ENCODE data around the gene CYP27A1. TPM values are rescaled to one million over a fixed set of nuclear protein-coding genes. Genes with fewer than 3 reads are reported as not detected.

Gene CYP27A1
- total and polyA plus RNA-seq, 9 of the 15 experiments (the other 6 are each of a cell fraction or from before 2014, with no cell fraction given), result 0.20 TPM; not detected in 8

- TF ChIP-seq GTF2B (IDR thresholded peaks at IDR 0.05; ENCODE audit: extremely low read depth, insufficient read length), result no peak
- TF ChIP-seq ZNF316 (IDR thresholded peaks at IDR 0.05), result no peak
- no peak for TF ChIP-seq RFX7 (CRISPR knock-in tag; IDR thresholded peaks at IDR 0.05)
Observed at GRCh38 chr2:218814540-218815243, 32.7 kb downstream of the CYP27A1 start (continued).

DNA sequence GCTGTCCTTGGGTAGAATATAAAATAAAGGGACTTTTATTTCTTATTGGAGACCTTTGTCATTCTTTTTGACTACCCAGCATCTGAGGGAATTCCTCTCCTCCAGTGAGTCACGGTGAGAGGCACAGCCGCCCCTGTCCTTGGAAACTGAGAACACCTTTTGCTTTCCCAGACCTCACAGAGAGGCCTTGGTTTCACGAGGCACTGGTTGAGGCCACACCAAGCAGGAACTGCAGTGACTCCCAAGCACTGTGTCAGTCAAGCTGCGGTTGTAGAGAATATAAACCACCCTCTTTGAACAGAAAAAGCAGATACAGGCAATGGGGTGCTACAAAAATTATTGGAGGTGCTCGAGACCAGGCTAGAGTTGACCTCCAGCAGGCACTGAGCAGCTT lies 33.3 kb downstream of the CYP27A1 start:
- Histone ChIP-seq H3K36me3 (ENCODE audit: control insufficient read depth, insufficient read depth, low read length) (no peaks in the 10 kb centered on the region), H3K27me3 (ENCODE audit: control insufficient read depth in 2 of 2, insufficient read depth in 2 of 2, low read length in 2 of 2) (peaks cover 16 to 56% of the 10 kb centered on the region in 2 experiments; a peak in 4 of 5 replicates), H3K9me3 (replicated peaks; ENCODE audit: control insufficient read depth, insufficient read depth, low read depth, low read length) (no peaks in the 10 kb centered on the region), H3K27ac (ENCODE audit: extremely low read depth, low read depth, low read length) (no peak overlapping the region), H3K9ac (ENCODE audit: insufficient read depth in 1 of 2, low read depth in 2 of 2, low read length in 2 of 2) (no peak overlapping the region), H4K20me1 (replicated peaks; ENCODE audit: control insufficient read depth, insufficient read depth, low read length) (no peaks in the 10 kb centered on the region), H3K4me2 (ENCODE audit: insufficient read depth, low read length) (no peak overlapping the region), H3K4me3 (no peak overlapping the region), H3K4me1 (replicated peaks in 1 of 2; ENCODE audit: control insufficient read depth in 2 of 2, insufficient read depth in 2 of 2, low read length in 2 of 2) (no peaks in the 10 kb centered on the region), H3K79me2 (ENCODE audit: control insufficient read depth, insufficient read depth, low read length) (no peaks in the 10 kb centered on the region), H3K9me1 (ENCODE audit: control insufficient read depth, insufficient read depth, low read length) (no peaks in the 10 kb centered on the region), H2AFZ (ENCODE audit: low read depth, low read length) (no peak overlapping the region)
- FAIRE-seq, result no peak
- ChIA-PET POLR2A (no interaction called here), CTCF (ENCODE audit: low intra/inter-chr PET ratio) (no interaction called here)
- 0% methylated on average over 5 of the region's 5 CpGs for WGBS (ENCODE audit: insufficient coverage, low coverage, missing lambda C conversion rate)
- no peak for DNase-seq (ENCODE audit: extremely low read depth in 1 of 4, low spot score in 3 of 4)
- BruUV-seq (replicated peaks), result no TSS peak
- no peak for TF ChIP-seq SIN3B (IDR thresholded peaks at IDR 0.05; ENCODE audit: low read depth)
- no peak for TF ChIP-seq SMARCC2 (IDR thresholded peaks at IDR 0.05; ENCODE audit: low read depth)
- TF ChIP-seq ZBED1 (IDR thresholded peaks at IDR 0.05), result no peak
- TF ChIP-seq RBM22 (IDR thresholded peaks at IDR 0.05; ENCODE audit: low read depth, low read length, poor library complexity, severe bottlenecking), result no peak
- TF ChIP-seq ZNF311 (CRISPR knock-in tag; IDR thresholded peaks at IDR 0.05), result no peak
- TF ChIP-seq MTA1 (IDR thresholded peaks at IDR 0.05; ENCODE audit: borderline replicate concordance), result no peak
- TF ChIP-seq, protein P1, sequence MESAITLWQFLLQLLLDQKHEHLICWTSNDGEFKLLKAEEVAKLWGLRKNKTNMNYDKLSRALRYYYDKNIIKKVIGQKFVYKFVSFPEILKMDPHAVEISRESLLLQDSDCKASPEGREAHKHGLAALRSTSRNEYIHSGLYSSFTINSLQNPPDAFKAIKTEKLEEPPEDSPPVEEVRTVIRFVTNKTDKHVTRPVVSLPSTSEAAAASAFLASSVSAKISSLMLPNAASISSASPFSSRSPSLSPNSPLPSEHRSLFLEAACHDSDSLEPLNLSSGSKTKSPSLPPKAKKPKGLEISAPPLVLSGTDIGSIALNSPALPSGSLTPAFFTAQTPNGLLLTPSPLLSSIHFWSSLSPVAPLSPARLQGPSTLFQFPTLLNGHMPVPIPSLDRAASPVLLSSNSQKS (CRISPR knock-in tag; IDR thresholded peaks at IDR 0.05), result no peak
- TF ChIP-seq DACH1 (IDR thresholded peaks at IDR 0.05; ENCODE audit: partially characterized antibody), result no peak
- no peak for TF ChIP-seq OTX1 (CRISPR knock-in tag; IDR thresholded peaks at IDR 0.05)
- TF ChIP-seq, protein P2, sequence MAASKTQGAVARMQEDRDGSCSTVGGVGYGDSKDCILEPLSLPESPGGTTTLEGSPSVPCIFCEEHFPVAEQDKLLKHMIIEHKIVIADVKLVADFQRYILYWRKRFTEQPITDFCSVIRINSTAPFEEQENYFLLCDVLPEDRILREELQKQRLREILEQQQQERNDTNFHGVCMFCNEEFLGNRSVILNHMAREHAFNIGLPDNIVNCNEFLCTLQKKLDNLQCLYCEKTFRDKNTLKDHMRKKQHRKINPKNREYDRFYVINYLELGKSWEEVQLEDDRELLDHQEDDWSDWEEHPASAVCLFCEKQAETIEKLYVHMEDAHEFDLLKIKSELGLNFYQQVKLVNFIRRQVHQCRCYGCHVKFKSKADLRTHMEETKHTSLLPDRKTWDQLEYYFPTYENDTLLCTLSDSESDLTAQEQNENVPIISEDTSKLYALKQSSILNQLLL (CRISPR knock-in tag; IDR thresholded peaks at IDR 0.05; ENCODE audit: borderline replicate concordance), result no peak
- TF ChIP-seq, protein P3, sequence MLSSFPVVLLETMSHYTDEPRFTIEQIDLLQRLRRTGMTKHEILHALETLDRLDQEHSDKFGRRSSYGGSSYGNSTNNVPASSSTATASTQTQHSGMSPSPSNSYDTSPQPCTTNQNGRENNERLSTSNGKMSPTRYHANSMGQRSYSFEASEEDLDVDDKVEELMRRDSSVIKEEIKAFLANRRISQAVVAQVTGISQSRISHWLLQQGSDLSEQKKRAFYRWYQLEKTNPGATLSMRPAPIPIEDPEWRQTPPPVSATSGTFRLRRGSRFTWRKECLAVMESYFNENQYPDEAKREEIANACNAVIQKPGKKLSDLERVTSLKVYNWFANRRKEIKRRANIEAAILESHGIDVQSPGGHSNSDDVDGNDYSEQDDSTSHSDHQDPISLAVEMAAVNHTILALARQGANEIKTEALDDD (IDR thresholded peaks at IDR 0.05), result no peak
- no peak for TF ChIP-seq NFXL1 (CRISPR knock-in tag; IDR thresholded peaks at IDR 0.05)
- no peak for ATAC-seq
- in situ Hi-C loops (cut with MboI) (no loop called here), intact Hi-C loops (cut with micrococcal nuclease) (no loop called here)

Data from K562 (cell line).